B cell (primary cell): ENCODE data around the gene KCNMB2. TPM values are rescaled to one million over a fixed set of nuclear protein-coding genes. Genes with fewer than 3 reads are reported as not detected.

Experiments used
- ATAC-seq: fragments of 200-7000 bp; cut with Tn5 transposase; one replicate; pipeline ENCODE4 v1.10.0; 2021; ENCODE audit warnings: low read depth, mild to moderate bottlenecking, moderate number of reproducible peaks, moderate library complexity
- CTCF ChIA-PET: fragments of 350-600 bp; sonication (Branson Sonifier 250); formaldehyde crosslinking; loops from one replicate; lab custom pipeline; 2021; ENCODE audit warnings: antibody characterized with exemption, inconsistent platforms; lab: Charles Lee
- POLR2A ChIA-PET: fragments of 350-600 bp; sonication (Branson Sonifier 250); formaldehyde crosslinking; loops from one replicate; lab custom pipeline; 2021; ENCODE audit warnings: antibody characterized with exemption; lab: Charles Lee
- DNase-seq: peaks from one replicate; pipeline ENCODE4 v3.0.0; 2013
- H2AFZ ChIP-seq: 2 replicates; pipeline ENCODE4 v1.6.1; 2012; ENCODE audit warnings: mild to moderate bottlenecking, low read depth, low read length; ENCODE audit not compliant: insufficient read depth, poor library complexity, severe bottlenecking
- H3K27ac ChIP-seq, 2 donors: 1 replicate in 1 of 2; 2 replicates in 1 of 2; pipeline ENCODE4 v1.5.1; 2012 to 2013; ENCODE audit warnings: low read length in 2 of 2, mild to moderate bottlenecking in 2 of 2, moderate library complexity in 1 of 2
- H3K27me3 ChIP-seq, 4 experiments: fragments of 200-600 bp in 1 of 4; sonication (generic) in 1 of 4; replicated peaks in 1 of 4; 1 replicate in 2 of 4; 2 replicates in 2 of 4; pipeline versions ENCODE4 v1.6.1 to v1.7.0; 2013 to 2016; ENCODE audit warnings: low read length in 3 of 4, mild to moderate bottlenecking in 2 of 4, mixed read lengths in 1 of 4, moderate library complexity in 1 of 4; ENCODE audit not compliant: insufficient read depth in 4 of 4, control insufficient read depth in 3 of 4; ENCODE audit errors: control extremely low read depth in 1 of 4
- H3K36me3 ChIP-seq, 2 experiments: replicated peaks in 1 of 2; 1 replicate in 1 of 2; 2 replicates in 1 of 2; pipeline versions ENCODE4 v1.6.1 to v1.7.1; 2013; ENCODE audit warnings: low read length in 1 of 2; ENCODE audit not compliant: insufficient read depth in 2 of 2, control insufficient read depth in 1 of 2; ENCODE audit errors: control extremely low read depth in 1 of 2, extremely low read depth in 1 of 2
- H3K4me1 ChIP-seq, 2 donors: fragments of 200-600 bp in 1 of 2; sonication (generic) in 1 of 2; 1 replicate in 1 of 2; 2 replicates in 1 of 2; pipeline versions ENCODE4 v1.5.1 to v1.6.1; 2013 to 2017; ENCODE audit warnings: low read length in 2 of 2; ENCODE audit not compliant: control insufficient read depth in 2 of 2, insufficient read depth in 2 of 2
- H3K4me2 ChIP-seq: replicated peaks from 2 replicates; pipeline ENCODE3; 2012; ENCODE audit warnings: mild to moderate bottlenecking, low read depth, low read length; ENCODE audit not compliant: poor library complexity, severe bottlenecking
- H3K4me3 ChIP-seq, 5 experiments: fragments of 200-600 bp in 1 of 5; sonication (generic) in 1 of 5; 1 replicate in 3 of 5; 2 replicates in 2 of 5; pipeline versions ENCODE4 v1.5.1 to v1.7.0; 2011 to 2016; ENCODE audit warnings: low read length in 4 of 5, mild to moderate bottlenecking in 4 of 5, low read depth in 2 of 5, control low read depth in 1 of 5, moderate library complexity in 1 of 5; ENCODE audit not compliant: insufficient read depth in 1 of 5; ENCODE audit errors: control extremely low read depth in 1 of 5, extremely low read depth in 1 of 5
- H3K79me2 ChIP-seq: fragments of 200-600 bp; sonication (generic); one replicate; pipeline ENCODE4 v1.6.0; 2016; ENCODE audit warnings: low read length; ENCODE audit not compliant: control insufficient read depth, insufficient read depth
- H3K9ac ChIP-seq: fragments of 200-600 bp; sonication (generic); 2 replicates; pipeline ENCODE4 v1.6.1; 2017; ENCODE audit warnings: mild to moderate bottlenecking, low read length, moderate library complexity
- H3K9me3 ChIP-seq, 3 donors: one replicate each; pipeline versions ENCODE4 v1.6.1 to v1.7.1; 2013; ENCODE audit warnings: low read length in 2 of 3; ENCODE audit not compliant: control insufficient read depth in 2 of 3, insufficient read depth in 1 of 3; ENCODE audit errors: control extremely low read depth in 1 of 3
- H4K20me1 ChIP-seq: 2 replicates; pipeline ENCODE4 v1.6.0; 2012; ENCODE audit warnings: mild to moderate bottlenecking, low read length; ENCODE audit not compliant: insufficient read depth, control insufficient read depth, poor library complexity, severe bottlenecking
- H3K27ac Mint-ChIP-seq: one replicate; pipeline ENCODE4 v1.8.0; 2021; ENCODE audit warnings: mixed read lengths
- H3K27me3 Mint-ChIP-seq: one replicate; pipeline ENCODE4 v1.8.0; 2021; ENCODE audit warnings: mixed read lengths
- H3K4me1 Mint-ChIP-seq: one replicate; pipeline ENCODE4 v1.8.0; 2021; ENCODE audit warnings: mixed read lengths
- H3K4me3 Mint-ChIP-seq: one replicate; pipeline ENCODE4 v1.8.0; 2021; ENCODE audit warnings: mixed read lengths
- H3K9me3 Mint-ChIP-seq: one replicate; pipeline ENCODE4 v1.8.0; 2022; ENCODE audit warnings: mixed read lengths; ENCODE audit not compliant: insufficient read depth
- EZH2 ChIP-seq: IDR thresholded peaks from 2 replicates; pipeline ENCODE4 v1.6.1; 2012; ENCODE audit warnings: borderline replicate concordance, low read depth, mild to moderate bottlenecking, moderate library complexity, low read length; ENCODE audit not compliant: insufficient read depth, poor library complexity, severe bottlenecking
- WGBS: methylation state at CpG from one replicate; pipeline ENCODE4 v1.1.5; 2013; ENCODE audit warnings: missing lambda C conversion rate; ENCODE audit not compliant: insufficient coverage; 5-methylcytosine and 5-hydroxymethylcytosine counted together
- intact Hi-C: fragments of 100-400 bp; cut with micrococcal nuclease; formaldehyde crosslinking; loops from one replicate; pipeline ENCODE4 v1.10.0; 2022
- polyA plus RNA-seq: library from polyadenylated mRNA; depleted of rRNA; stranded (reverse); fragments of >200 nt; gene quantifications from 2 replicates; pipeline ENCODE4 v1.2.3, GENCODE V29; 2012
- total RNA-seq, 2 donors: library from RNA; stranded (reverse); fragments of 120-200 nt in 1 of 2; gene quantifications; 1 replicate in 1 of 2; 2 replicates in 1 of 2; pipeline versions ENCODE4 v1.2.3 to v1.2.4, GENCODE V29; 2013 to 2022
- TF ChIP-seq, protein P1 (sequence below): fragments of 200-600 bp; IDR thresholded peaks from one replicate; pipeline ENCODE4 v1.8.0; 2022; ENCODE audit warnings: antibody characterized with exemption, mild to moderate bottlenecking

KCNMB2 gene
- total and polyA plus RNA-seq, 2 donors (not counting 1 experiment from before 2014, with no cell fraction given): not detected

DNA sequence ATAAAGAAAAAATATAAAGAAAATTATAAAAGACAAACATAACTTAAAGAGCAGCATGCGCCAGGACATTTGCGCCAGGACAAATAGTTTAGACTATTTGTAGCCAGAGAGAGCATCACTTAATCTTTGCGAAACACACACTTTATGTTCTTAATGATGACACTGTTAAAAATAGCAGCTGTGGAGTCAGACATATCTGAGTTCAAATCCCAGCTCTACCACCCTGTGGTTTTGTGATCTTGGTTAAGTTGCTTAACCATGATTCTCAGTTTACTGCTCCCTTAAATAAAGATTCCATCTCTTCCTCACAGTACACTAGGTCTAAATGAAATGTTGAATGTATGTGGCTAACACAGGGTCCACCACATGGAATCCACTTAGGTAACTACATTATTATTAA lies 31.4 kb downstream of the KCNMB2 start:
- H3K27me3 Mint-ChIP-seq: no peaks in the 10 kb centered on the region
- no peak overlapping the region for H3K4me3 ChIP-seq
- TF ChIP-seq, protein P1, sequence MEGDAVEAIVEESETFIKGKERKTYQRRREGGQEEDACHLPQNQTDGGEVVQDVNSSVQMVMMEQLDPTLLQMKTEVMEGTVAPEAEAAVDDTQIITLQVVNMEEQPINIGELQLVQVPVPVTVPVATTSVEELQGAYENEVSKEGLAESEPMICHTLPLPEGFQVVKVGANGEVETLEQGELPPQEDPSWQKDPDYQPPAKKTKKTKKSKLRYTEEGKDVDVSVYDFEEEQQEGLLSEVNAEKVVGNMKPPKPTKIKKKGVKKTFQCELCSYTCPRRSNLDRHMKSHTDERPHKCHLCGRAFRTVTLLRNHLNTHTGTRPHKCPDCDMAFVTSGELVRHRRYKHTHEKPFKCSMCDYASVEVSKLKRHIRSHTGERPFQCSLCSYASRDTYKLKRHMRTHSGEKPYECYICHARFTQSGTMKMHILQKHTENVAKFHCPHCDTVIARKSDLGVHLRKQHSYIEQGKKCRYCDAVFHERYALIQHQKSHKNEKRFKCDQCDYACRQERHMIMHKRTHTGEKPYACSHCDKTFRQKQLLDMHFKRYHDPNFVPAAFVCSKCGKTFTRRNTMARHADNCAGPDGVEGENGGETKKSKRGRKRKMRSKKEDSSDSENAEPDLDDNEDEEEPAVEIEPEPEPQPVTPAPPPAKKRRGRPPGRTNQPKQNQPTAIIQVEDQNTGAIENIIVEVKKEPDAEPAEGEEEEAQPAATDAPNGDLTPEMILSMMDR: no peak
- TF ChIP-seq EZH2: no peak
- H3K4me1 ChIP-seq: no peaks in the 10 kb centered on the region
- no peak overlapping the region for H3K27ac ChIP-seq
- H3K9me3 Mint-ChIP-seq: no peaks in the 10 kb centered on the region
- H3K4me3 Mint-ChIP-seq: no peak overlapping the region
- no peaks in the 10 kb centered on the region for H3K79me2 ChIP-seq
- ChIA-PET POLR2A (no interaction called here), CTCF (no interaction called here)
- no peak overlapping the region for H2AFZ ChIP-seq
- H3K4me1 Mint-ChIP-seq: no peaks in the 10 kb centered on the region
- no peak overlapping the region for H3K4me2 ChIP-seq
- H4K20me1 ChIP-seq: no peaks in the 10 kb centered on the region
- H3K9ac ChIP-seq: no peak overlapping the region
- intact Hi-C loops: no loop called here
- H3K27me3 ChIP-seq: peaks cover 0 to 3% (median 0%) of the 10 kb centered on the region in 4 experiments
- 100% methylated on average over 1 of the region's 3 CpGs for WGBS
- ATAC-seq (no peak), DNase-seq (no peak)
- no peak overlapping the region for H3K27ac Mint-ChIP-seq
- H3K9me3 ChIP-seq: no peaks in the 10 kb centered on the region
- H3K36me3 ChIP-seq: no peaks in the 10 kb centered on the region

DNA sequence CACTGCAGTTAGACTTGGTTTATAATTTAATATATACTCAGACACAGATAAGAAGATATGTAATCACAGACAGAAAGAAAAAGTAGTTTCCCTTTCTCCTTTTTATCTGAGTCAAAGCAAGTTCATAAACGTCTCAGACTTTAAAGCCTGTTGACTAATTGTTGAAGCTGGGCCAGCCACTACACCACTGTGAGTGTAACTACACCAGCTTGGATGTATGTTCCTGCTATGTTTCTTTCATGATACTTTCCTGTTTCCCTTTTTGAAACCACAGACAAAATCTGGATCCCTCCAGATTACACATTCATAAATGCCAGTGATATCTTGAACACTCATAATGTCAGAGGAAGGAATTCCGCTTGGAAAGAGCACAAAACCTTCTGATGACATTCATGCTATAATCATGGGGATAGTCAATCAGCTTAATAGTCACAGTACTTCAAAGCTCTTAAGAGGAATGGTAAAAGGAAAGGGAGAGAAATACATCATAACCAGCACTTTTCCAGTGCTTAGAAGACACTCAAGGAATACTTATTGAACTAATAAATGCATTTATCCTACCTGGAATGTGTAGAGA lies 32.0 kb downstream of the KCNMB2 start:
- Histone ChIP-seq H3K4me1 (no peaks in the 10 kb centered on the region), H3K79me2 (no peaks in the 10 kb centered on the region), H3K9ac (no peak overlapping the region), H3K4me2 (no peak overlapping the region), H4K20me1 (no peaks in the 10 kb centered on the region), H3K9me3 (no peaks in the 10 kb centered on the region), H3K27ac (no peak overlapping the region), H3K36me3 (no peaks in the 10 kb centered on the region), H2AFZ (no peak overlapping the region), H3K4me3 (no peak overlapping the region), H3K27me3 (peaks cover 0 to 3% (median 0%) of the 10 kb centered on the region in 4 experiments)
- no peak for ATAC-seq
- DNase-seq: no peak
- TF ChIP-seq EZH2: no peak
- TF ChIP-seq, protein P1: no peak
- H3K27ac Mint-ChIP-seq: no peak overlapping the region
- H3K4me3 Mint-ChIP-seq: no peak overlapping the region
- ChIA-PET POLR2A (no interaction called here), CTCF (no interaction called here)
- no peaks in the 10 kb centered on the region for H3K9me3 Mint-ChIP-seq
- no peaks in the 10 kb centered on the region for H3K27me3 Mint-ChIP-seq
- intact Hi-C loops: no loop called here
- 0% methylated on average over 1 of the region's 2 CpGs for WGBS
- H3K4me1 Mint-ChIP-seq: no peaks in the 10 kb centered on the region
